Transverse colon (tissue), 4 donors: ENCODE data around the gene MME.

Source experiments
- EP300 ChIP-seq: sonication (generic); formaldehyde crosslinking; IDR thresholded peaks from one replicate; pipeline ENCODE4 v1.6.1; 2017; ENCODE audit warnings: antibody characterized with exemption, low read depth
- POLR2A ChIP-seq: fragments of 450-650 bp; IDR thresholded peaks from one replicate; pipeline ENCODE4 v1.6.1; 2016; ENCODE audit warnings: antibody characterized with exemption, mild to moderate bottlenecking, moderate library complexity
- POLR2AphosphoS5 ChIP-seq, 3 donors: sonication (generic); formaldehyde crosslinking; IDR thresholded peaks; one replicate each; pipeline ENCODE4 v1.6.1; 2016; ENCODE audit warnings: antibody characterized with exemption in 3 of 3
- TF ChIP-seq, protein P1 (sequence below), 5 experiments: fragments of 200-600 bp in 3 of 5; fragments of 450-650 bp in 2 of 5; sonication (generic) in 3 of 5; IDR thresholded peaks; 1 replicate in 2 of 5; 2 replicates in 3 of 5; pipeline ENCODE4 v1.5.1; 2016 to 2017; ENCODE audit warnings: antibody characterized with exemption in 5 of 5, inconsistent platforms in 3 of 5, mild to moderate bottlenecking in 2 of 5, moderate library complexity in 1 of 5

DNA sequence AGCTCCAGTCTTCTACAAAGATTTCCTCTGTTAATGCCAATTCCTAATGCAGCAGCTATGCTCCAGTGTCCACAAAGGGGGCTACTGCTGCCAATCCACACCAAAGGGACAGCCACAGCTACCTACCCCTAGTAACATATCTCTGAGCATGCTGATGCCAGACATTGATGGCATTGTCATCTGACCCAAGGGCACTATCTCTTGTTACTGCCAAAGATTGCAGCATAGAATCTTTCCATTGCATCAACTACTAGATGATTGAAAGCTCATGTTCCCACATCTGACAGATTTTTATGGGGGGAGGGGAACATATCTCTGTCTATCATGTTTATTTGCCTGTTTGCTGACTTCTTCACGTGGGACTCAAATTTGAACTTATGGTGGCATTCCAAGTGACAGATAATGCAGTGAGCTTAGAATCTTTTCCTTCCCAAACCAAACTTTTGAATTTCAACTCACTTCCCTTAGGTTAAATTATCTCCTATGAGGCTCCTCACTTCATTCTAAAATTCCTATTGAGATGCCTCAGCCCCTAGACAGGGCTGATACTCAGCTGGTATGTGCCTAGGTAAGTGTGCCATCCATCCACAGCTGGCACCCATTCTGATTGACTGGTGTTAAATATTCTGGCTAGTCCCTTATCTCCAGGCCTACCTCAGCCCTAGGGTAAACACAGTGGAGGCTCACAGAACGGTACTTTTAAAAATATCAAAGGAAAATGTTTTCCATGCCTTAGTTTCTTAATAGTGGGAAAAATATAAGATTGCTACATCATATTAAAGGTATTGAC, 113.0 kb downstream of the MME start:
- TF ChIP-seq, protein P1, sequence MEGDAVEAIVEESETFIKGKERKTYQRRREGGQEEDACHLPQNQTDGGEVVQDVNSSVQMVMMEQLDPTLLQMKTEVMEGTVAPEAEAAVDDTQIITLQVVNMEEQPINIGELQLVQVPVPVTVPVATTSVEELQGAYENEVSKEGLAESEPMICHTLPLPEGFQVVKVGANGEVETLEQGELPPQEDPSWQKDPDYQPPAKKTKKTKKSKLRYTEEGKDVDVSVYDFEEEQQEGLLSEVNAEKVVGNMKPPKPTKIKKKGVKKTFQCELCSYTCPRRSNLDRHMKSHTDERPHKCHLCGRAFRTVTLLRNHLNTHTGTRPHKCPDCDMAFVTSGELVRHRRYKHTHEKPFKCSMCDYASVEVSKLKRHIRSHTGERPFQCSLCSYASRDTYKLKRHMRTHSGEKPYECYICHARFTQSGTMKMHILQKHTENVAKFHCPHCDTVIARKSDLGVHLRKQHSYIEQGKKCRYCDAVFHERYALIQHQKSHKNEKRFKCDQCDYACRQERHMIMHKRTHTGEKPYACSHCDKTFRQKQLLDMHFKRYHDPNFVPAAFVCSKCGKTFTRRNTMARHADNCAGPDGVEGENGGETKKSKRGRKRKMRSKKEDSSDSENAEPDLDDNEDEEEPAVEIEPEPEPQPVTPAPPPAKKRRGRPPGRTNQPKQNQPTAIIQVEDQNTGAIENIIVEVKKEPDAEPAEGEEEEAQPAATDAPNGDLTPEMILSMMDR (IDR thresholded peaks at IDR 0.05) = no peak
- no peak for TF ChIP-seq POLR2A
- TF ChIP-seq POLR2AphosphoS5 (IDR thresholded peaks at IDR 0.05) = no peak
- no peak for TF ChIP-seq EP300
